Smooth muscle cell (in vitro differentiated cells): ENCODE results near the gene CELSR3. TPM values are rescaled to one million over a fixed set of nuclear protein-coding genes. Genes with fewer than 3 reads are reported as not detected.

ENCODE experiments used
- DNase-seq: peaks from one replicate; lab custom pipeline; 2025; ENCODE audit not compliant: unreplicated experiment; lab: John Stamatoyannopoulos, UW
- H2AFZ ChIP-seq: fragments of 200-600 bp; sonication (generic); 2 replicates; pipeline ENCODE4 v1.6.0; 2016; ENCODE audit warnings: antibody characterized with exemption, low read depth, mild to moderate bottlenecking
- H3F3A ChIP-seq: fragments of 200-600 bp; sonication (generic); 2 replicates; pipeline ENCODE4 v1.6.0; 2017; ENCODE audit warnings: antibody characterized with exemption, low read depth
- H3K27ac ChIP-seq: fragments of 200-600 bp; sonication (generic); 2 replicates; pipeline ENCODE4 v1.5.1; 2016; ENCODE audit warnings: low read depth, mild to moderate bottlenecking
- H3K27me3 ChIP-seq: fragments of 200-600 bp; sonication (generic); 2 replicates; pipeline ENCODE4 v1.6.1; 2016; ENCODE audit warnings: low read depth, mild to moderate bottlenecking
- H3K36me3 ChIP-seq: fragments of 200-600 bp; sonication (generic); 2 replicates; pipeline ENCODE4 v1.5.1; 2016; ENCODE audit warnings: low read depth
- H3K4me1 ChIP-seq: fragments of 200-600 bp; sonication (generic); 2 replicates; pipeline ENCODE4 v1.5.1; 2016; ENCODE audit warnings: low read depth
- H3K4me2 ChIP-seq: fragments of 200-600 bp; sonication (generic); 2 replicates; pipeline ENCODE4 v1.6.0; 2016; ENCODE audit warnings: mild to moderate bottlenecking
- H3K4me3 ChIP-seq: fragments of 200-600 bp; sonication (generic); 2 replicates; pipeline ENCODE4 v1.5.1; 2016; ENCODE audit warnings: mild to moderate bottlenecking
- H3K79me2 ChIP-seq: fragments of 200-600 bp; sonication (generic); 2 replicates; pipeline ENCODE4 v1.6.0; 2016; ENCODE audit warnings: low read depth, mild to moderate bottlenecking
- H3K9ac ChIP-seq: fragments of 200-600 bp; sonication (generic); 2 replicates; pipeline ENCODE4 v1.6.0; 2016; ENCODE audit warnings: low read depth
- H3K9me3 ChIP-seq: fragments of 200-600 bp; sonication (generic); replicated peaks from 2 replicates; pipeline ENCODE4 v1.5.1; 2016; ENCODE audit warnings: low read depth
- H4K20me1 ChIP-seq: fragments of 200-600 bp; sonication (generic); 2 replicates; pipeline ENCODE4 v1.6.0; 2016; ENCODE audit warnings: low read depth
- WGBS: methylation state at CpG from one replicate; pipeline ENCODE4 v1.1.7; 2016; ENCODE audit warnings: low lambda C conversion rate; 5-methylcytosine and 5-hydroxymethylcytosine counted together
- polyA plus RNA-seq: library from polyadenylated mRNA; unstranded; fragments of >200 nt; fragmentation: Nextera tagmentation; extraction: Ambion mirVana; gene quantifications from 2 replicates; pipeline ENCODE4 v1.2.1, GENCODE V29; 2016
- total RNA-seq: library from RNA; depleted of rRNA; stranded (reverse); fragments of >200 nt; gene quantifications from 2 replicates; pipeline ENCODE4 v1.2.3, GENCODE V29; 2014
- TF ChIP-seq, protein P1 (sequence below): fragments of 200-600 bp; sonication (generic); IDR thresholded peaks from 2 replicates; pipeline ENCODE4 v1.5.1; 2017; ENCODE audit warnings: borderline replicate concordance, mild to moderate bottlenecking, antibody characterized with exemption; ENCODE audit not compliant: insufficient read depth, poor library complexity, severe bottlenecking

The CELSR3 gene
- total and polyA plus RNA-seq, 2 experiments from 2014 or later: 1.5 to 2.5 TPM

DNA sequence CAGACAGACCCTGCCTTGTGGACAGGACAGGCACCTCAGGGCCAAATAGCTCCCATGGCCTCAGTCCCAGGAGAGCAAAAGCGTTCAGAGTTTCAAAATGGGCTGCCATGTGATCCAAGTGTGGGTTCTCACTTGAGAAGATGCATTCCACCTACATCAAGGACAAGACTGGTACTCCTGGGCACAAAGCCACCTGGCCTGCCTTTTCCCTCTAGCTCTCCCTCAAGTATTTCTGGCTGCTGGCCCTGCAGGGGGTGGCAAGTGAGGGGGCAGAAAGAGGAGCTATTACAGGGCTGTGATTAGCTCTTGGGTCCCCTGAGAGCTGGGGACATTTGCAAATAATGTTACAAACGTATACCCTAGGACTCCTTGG lies 61.1 kb downstream of the CELSR3 start:
- Histone ChIP-seq H3K4me2 (no peak overlapping the region), H3K36me3 (peaks cover 7% of the 10 kb centered on the region), H3K9me3 (no peaks in the 10 kb centered on the region), H3K79me2 (peaks cover 10% of the 10 kb centered on the region), H3K9ac (no peak overlapping the region), H4K20me1 (peaks cover 16% of the 10 kb centered on the region), H3K27ac (no peak overlapping the region), H2AFZ (no peak overlapping the region), H3K27me3 (no peaks in the 10 kb centered on the region), H3F3A (peaks cover 33% of the 10 kb centered on the region), H3K4me3 (no peak overlapping the region), H3K4me1 (peaks cover 13% of the 10 kb centered on the region)
- WGBS: 95% methylated on average over 2 of the region's 2 CpGs
- TF ChIP-seq, protein P1, sequence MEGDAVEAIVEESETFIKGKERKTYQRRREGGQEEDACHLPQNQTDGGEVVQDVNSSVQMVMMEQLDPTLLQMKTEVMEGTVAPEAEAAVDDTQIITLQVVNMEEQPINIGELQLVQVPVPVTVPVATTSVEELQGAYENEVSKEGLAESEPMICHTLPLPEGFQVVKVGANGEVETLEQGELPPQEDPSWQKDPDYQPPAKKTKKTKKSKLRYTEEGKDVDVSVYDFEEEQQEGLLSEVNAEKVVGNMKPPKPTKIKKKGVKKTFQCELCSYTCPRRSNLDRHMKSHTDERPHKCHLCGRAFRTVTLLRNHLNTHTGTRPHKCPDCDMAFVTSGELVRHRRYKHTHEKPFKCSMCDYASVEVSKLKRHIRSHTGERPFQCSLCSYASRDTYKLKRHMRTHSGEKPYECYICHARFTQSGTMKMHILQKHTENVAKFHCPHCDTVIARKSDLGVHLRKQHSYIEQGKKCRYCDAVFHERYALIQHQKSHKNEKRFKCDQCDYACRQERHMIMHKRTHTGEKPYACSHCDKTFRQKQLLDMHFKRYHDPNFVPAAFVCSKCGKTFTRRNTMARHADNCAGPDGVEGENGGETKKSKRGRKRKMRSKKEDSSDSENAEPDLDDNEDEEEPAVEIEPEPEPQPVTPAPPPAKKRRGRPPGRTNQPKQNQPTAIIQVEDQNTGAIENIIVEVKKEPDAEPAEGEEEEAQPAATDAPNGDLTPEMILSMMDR: no peak
- no peak for DNase-seq

DNA sequence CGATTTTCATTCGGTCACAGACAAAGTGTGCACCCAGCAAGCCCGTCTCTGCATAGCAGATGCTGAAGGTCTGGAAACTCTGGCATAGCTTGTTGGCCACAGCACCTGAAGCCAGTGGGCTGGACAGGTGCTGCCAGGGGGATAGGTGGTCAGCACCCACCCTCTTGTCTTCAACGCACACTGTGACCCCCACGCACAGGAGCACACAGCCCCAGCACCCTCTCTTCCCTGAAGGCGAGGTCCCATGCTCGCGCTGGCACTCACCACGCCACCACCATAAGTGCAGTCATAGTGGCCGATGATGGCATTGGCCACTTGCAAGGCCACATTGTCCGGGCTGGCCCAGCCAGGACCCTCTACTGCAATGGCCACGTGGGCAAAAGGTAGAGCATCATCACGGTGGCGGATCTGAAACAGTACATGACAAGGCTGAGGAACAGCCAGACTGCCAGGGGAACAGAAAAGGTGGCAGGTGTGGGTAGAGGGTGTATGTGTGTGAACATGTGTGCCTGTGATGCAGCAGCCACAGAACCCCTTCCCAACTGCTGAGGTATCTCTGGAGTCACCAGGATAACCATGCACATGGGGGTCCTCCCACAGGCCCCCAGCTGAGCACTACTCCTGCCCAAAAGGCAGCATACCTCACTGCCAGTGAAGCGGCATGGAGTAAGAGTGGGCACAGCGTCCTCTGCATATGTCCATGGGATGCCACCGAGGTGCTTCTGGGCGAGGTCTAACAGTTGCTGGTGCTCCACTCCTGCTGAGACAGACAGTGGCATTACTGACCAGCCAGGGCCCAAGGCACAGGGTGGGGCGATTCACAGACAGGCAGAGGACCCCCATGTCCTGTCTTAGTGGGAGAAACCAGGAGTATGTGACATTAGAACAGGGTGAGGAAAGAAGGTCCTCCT lies 61.7 kb downstream of the CELSR3 start:
- Histone ChIP-seq H3K9me3 (no peaks in the 10 kb centered on the region), H2AFZ (no peak overlapping the region), H3K9ac (no peak overlapping the region), H4K20me1 (peaks cover 10% of the 10 kb centered on the region), H3K4me3 (no peak overlapping the region), H3K4me1 (peaks cover 13% of the 10 kb centered on the region), H3K79me2 (peaks cover 4% of the 10 kb centered on the region), H3K27ac (peak overlapping the region; percentile 100), H3K4me2 (no peak overlapping the region), H3K27me3 (no peaks in the 10 kb centered on the region), H3F3A (peaks cover 40% of the 10 kb centered on the region), H3K36me3 (peaks cover 7% of the 10 kb centered on the region)
- TF ChIP-seq, protein P1: no peak
- DNase-seq: no peak
- 97% methylated on average over 19 of the region's 19 CpGs for WGBS

DNA sequence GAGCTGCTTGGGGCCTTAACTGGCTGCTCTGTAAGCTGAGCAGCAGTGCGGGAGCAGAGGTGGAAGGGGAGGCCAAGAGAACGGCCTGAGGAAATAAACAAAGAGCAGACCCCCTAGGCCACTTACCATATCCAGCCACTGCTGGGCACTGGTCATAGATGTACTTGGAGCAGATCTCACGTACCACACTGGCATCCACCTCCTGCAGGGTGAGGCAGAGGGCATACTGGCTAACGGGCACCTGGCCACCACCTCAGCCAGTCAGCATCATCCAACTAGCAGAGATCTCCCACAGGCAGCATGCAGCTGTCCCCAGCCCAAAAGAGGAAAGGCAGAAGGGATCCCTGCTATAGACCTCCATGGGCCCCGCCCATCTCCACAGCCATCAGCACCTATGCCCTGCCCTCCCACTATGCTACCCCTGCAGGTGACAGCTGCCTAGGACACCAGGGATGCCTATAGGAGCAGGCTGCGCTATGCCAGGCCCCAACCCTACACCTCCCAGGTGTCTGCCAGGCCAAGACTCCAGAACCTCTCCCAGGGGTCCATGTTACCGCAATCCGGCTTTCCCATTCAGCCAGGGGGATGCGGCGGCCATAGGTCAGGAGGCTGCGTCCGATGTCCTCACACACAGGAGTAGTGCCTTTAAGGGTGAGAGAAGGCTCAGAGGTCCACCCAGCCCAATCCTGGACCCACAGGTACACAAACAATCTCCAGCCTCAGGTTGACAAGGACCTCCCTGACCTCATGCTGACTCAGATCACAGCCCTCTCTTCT lies 63.0 kb downstream of the CELSR3 start:
- H3K36me3 ChIP-seq: no peaks in the 10 kb centered on the region
- H3K9ac ChIP-seq: peak overlapping the region; percentile 91
- H3K27me3 ChIP-seq: no peaks in the 10 kb centered on the region
- H4K20me1 ChIP-seq: no peaks in the 10 kb centered on the region
- no peak overlapping the region for H3K4me3 ChIP-seq
- H3K9me3 ChIP-seq: no peaks in the 10 kb centered on the region
- peaks cover 40% of the 10 kb centered on the region for H3F3A ChIP-seq
- H3K27ac ChIP-seq: peak overlapping the region; percentile 100
- peak overlapping the region; percentile 80 for H3K4me2 ChIP-seq
- H2AFZ ChIP-seq: no peak overlapping the region
- WGBS: 94% methylated on average over 12 of the region's 12 CpGs
- peaks cover under 1% of the 10 kb centered on the region for H3K79me2 ChIP-seq
- TF ChIP-seq, protein P1: no peak
- no peak for DNase-seq
- H3K4me1 ChIP-seq: peaks cover 14% of the 10 kb centered on the region
